Hepatocyte (in vitro differentiated cells): ENCODE results near the gene LIPT1. TPM values are rescaled to one million over a fixed set of nuclear protein-coding genes. Genes with fewer than 3 reads are reported as not detected.

Source experiments
- polyA plus RNA-seq: library from polyadenylated mRNA; unstranded; fragments of >200 nt; fragmentation: Nextera tagmentation; extraction: Ambion mirVana; gene quantifications from 2 replicates; pipeline ENCODE4 v1.2.1, GENCODE V29; 2016
- small RNA-seq: library from RNA; depleted of rRNA; stranded (forward); fragments of <200 nt; gene quantifications from one replicate; pipeline ENCODE3, GENCODE V24; 2014
- total RNA-seq: library from RNA; depleted of rRNA; stranded (reverse); fragments of >200 nt; gene quantifications from 2 replicates; pipeline ENCODE4 v1.2.3, GENCODE V29; 2014

Gene LIPT1
- total and polyA plus RNA-seq, 2 experiments from 2014 or later = 5.9 to 6.1 TPM

Small RNAs within 50 kb of the gene (small RNA-seq; reads per million reads assigned to genes)
- not detected for gene AC092587.1

Other genes with a start within 250 kb of the LIPT1 start
- 0.40 and 0.47 TPM in 2 replicates for gene CRACDL, start 218.7 kb upstream of the LIPT1 start, total RNA-seq
- 1.4 TPM in 1 of 2 replicates, not detected in the other for gene CRACDL, start 218.7 kb upstream of the LIPT1 start, polyA plus RNA-seq
- gene C2orf15, start 13.3 kb upstream of the LIPT1 start, total RNA-seq = 5.9 and 10.0 TPM in 2 replicates
- 5.8 and 8.9 TPM in 2 replicates for gene C2orf15, start 13.3 kb upstream of the LIPT1 start, polyA plus RNA-seq
- 8.8 and 14.1 TPM in 2 replicates for gene TSGA10, start within 50 bp of the LIPT1 start, total RNA-seq
- gene TSGA10, start within 50 bp of the LIPT1 start, polyA plus RNA-seq = 5.2 and 5.7 TPM in 2 replicates
- gene MITD1, start 26.1 kb downstream of the LIPT1 start, total RNA-seq = 41.1 and 44.8 TPM in 2 replicates
- 32.7 and 36.7 TPM in 2 replicates for gene MITD1, start 26.1 kb downstream of the LIPT1 start, polyA plus RNA-seq
- 36.6 TPM in 2 replicates for gene MRPL30, start 26.2 kb downstream of the LIPT1 start, total RNA-seq
- gene MRPL30, start 26.2 kb downstream of the LIPT1 start, polyA plus RNA-seq = 18.5 and 19.4 TPM in 2 replicates
- gene LYG2, start 100.7 kb downstream of the LIPT1 start, total RNA-seq = not detected in 2 replicates
- gene LYG2, start 100.7 kb downstream of the LIPT1 start, polyA plus RNA-seq = not detected in 2 replicates
- gene LYG1, start 146.2 kb downstream of the LIPT1 start, total RNA-seq = 0.16 and 0.93 TPM in 2 replicates
- 1.9 and 2.4 TPM in 2 replicates for gene LYG1, start 146.2 kb downstream of the LIPT1 start, polyA plus RNA-seq
- gene TXNDC9, start 181.4 kb downstream of the LIPT1 start, total RNA-seq = 47.2 and 48.4 TPM in 2 replicates
- gene TXNDC9, start 181.4 kb downstream of the LIPT1 start, polyA plus RNA-seq = 34.3 and 36.3 TPM in 2 replicates
- gene EIF5B, start 182.4 kb downstream of the LIPT1 start, total RNA-seq = 19.1 and 29.7 TPM in 2 replicates
- gene EIF5B, start 182.4 kb downstream of the LIPT1 start, polyA plus RNA-seq = 18.3 and 24.8 TPM in 2 replicates